Vagina (tissue), 2 donors: ENCODE measurements around the gene EPAS1. TPM values are rescaled to one million over a fixed set of nuclear protein-coding genes. Genes with fewer than 3 reads are reported as not detected.

ENCODE experiments used
- DNase-seq, 2 donors: peaks; one replicate each; pipeline ENCODE4 v3.0.0-alpha.2; 2017; ENCODE audit errors: extremely low spot score in 2 of 2
- H3K27ac ChIP-seq: fragments of 200-600 bp; sonication (generic); one replicate; pipeline ENCODE4 v1.5.1; 2019
- H3K27me3 ChIP-seq: fragments of 200-600 bp; sonication (generic); one replicate; pipeline ENCODE4 v1.5.1; 2019
- H3K36me3 ChIP-seq, 2 donors: fragments of 200-600 bp; sonication (generic); one replicate each; pipeline ENCODE4 v1.5.1; 2017 to 2019
- H3K4me1 ChIP-seq: fragments of 200-600 bp; sonication (generic); one replicate; pipeline ENCODE4 v1.5.1; 2019
- H3K4me3 ChIP-seq, 2 donors: fragments of 200-600 bp; sonication (generic); 1 replicate in 1 of 2; 2 replicates in 1 of 2; pipeline ENCODE4 v1.5.1; 2016 to 2019
- H3K9me3 ChIP-seq: fragments of 200-600 bp; sonication (generic); one replicate; pipeline ENCODE4 v1.5.1; 2019
- CTCF ChIP-seq, 3 experiments: fragments of 450-650 bp in 2 of 3; fragments of 200-600 bp in 1 of 3; sonication (generic) in 1 of 3; IDR thresholded peaks; one replicate each; pipeline ENCODE4 v1.5.1; 2017 to 2019; ENCODE audit warnings: antibody characterized with exemption in 3 of 3, mild to moderate bottlenecking in 2 of 3, moderate library complexity in 2 of 3
- POLR2A ChIP-seq, 2 donors: fragments of 450-650 bp; IDR thresholded peaks; one replicate each; pipeline ENCODE4 v1.6.1; 2017; ENCODE audit warnings: antibody characterized with exemption in 2 of 2, mild to moderate bottlenecking in 2 of 2, moderate library complexity in 2 of 2
- POLR2AphosphoS5 ChIP-seq, 2 donors: sonication (generic); formaldehyde crosslinking; IDR thresholded peaks; one replicate each; pipeline ENCODE4 v1.9.0; 2017; ENCODE audit warnings: antibody characterized with exemption in 2 of 2, mild to moderate bottlenecking in 2 of 2, low read depth in 1 of 2; ENCODE audit not compliant: insufficient read depth in 1 of 2
- intact Hi-C: fragments of 100-400 bp; cut with DNase I; formaldehyde crosslinking; loops from one replicate; pipeline ENCODE4 v1.15.1; 2023
- total RNA-seq: library from RNA; depleted of rRNA; stranded (reverse); fragments of >200 nt; gene quantifications from one replicate; pipeline ENCODE4 v1.2.3, GENCODE V29; 2016

Gene EPAS1
- total RNA-seq, 1 donor from 2014 or later = 222 TPM

DNA sequence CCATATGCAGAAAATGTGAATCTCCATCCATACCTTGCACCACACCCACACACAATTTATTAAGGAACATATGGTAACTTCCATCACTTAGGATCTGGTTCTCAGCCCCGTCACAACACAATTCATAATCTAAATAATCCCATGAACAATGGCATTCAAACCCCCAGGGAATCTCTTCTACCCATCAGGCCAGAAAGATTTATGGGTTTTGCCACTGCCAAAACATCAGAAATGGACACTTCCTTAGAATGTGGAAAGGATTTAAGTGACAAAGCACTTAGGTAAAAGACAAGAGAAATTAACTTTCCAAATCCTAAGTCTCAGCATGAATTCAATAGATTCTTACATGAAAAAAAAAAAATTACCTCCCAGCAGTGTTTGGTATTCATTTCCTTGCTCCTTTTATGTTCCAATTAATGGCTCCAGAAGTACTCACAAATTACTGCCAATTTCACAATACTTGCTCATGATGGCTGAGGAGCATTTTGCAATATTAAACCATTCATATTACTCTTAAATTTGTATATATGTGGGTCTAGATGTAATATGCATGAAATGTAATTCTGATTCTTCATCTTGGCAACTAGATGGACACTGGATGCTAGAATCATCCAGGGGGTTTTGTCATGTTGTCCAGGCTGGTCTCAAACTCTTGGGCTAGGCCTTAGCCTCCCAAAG, 125.6 kb downstream of the EPAS1 start:
- DNase-seq = no peak
- Histone ChIP-seq H3K27ac (no peak overlapping the region), H3K4me3 (no peak overlapping the region), H3K27me3 (no peaks in the 10 kb centered on the region), H3K36me3 (no peaks in the 10 kb centered on the region), H3K9me3 (no peaks in the 10 kb centered on the region), H3K4me1 (no peaks in the 10 kb centered on the region)
- TF ChIP-seq POLR2A (IDR thresholded peaks at IDR 0.05) (no peak), POLR2AphosphoS5 (IDR thresholded peaks at IDR 0.05; ENCODE audit: insufficient read depth in 1 of 2, low read depth in 1 of 2) (no peak), CTCF (IDR thresholded peaks at IDR 0.05) (no peak)
- intact Hi-C loops = no loop called here

- TF ChIP-seq POLR2AphosphoS5 (IDR thresholded peaks at IDR 0.05; ENCODE audit: insufficient read depth in 1 of 2, low read depth in 1 of 2) (no peak), POLR2A (IDR thresholded peaks at IDR 0.05) (no peak), CTCF (IDR thresholded peaks at IDR 0.05) (no peak)
- intact Hi-C loops = no loop called here
- no peak for DNase-seq
- no peaks in the 10 kb centered on the region for H3K36me3 ChIP-seq
- no peaks in the 10 kb centered on the region for H3K4me1 ChIP-seq
- H3K27ac ChIP-seq = no peak overlapping the region
- no peaks in the 10 kb centered on the region for H3K27me3 ChIP-seq
- no peak overlapping the region for H3K4me3 ChIP-seq
- no peaks in the 10 kb centered on the region for H3K9me3 ChIP-seq
Observed at GRCh38 chr2:46424937-46425336, 127.7 kb downstream of the EPAS1 start.

DNA sequence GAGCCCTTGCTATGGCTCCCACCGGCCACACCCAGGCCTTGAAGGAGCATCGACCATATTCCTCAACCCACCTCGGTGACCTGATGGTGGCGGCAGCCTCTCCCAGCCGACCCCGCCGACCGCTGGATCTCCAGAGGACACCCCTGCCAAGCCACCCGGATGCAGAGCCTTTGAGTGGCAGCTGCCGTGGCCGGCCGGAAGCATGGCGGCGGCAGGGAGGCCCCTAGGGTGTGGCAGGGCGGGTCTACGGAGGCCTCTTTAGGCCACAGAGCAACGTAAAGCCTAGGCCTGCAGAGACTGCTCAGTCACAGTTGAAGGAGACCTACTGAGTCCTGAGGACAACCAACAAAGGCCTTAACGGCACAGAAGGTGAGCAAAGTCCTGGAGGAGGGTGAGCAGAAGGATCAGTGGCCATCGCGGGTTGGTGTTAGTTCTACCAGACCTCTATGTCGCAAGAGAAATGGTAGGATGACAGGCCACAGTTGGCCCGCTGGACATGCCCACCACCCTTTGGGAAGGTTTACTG, 131.8 kb downstream of the EPAS1 start:
- Histone ChIP-seq H3K27me3 (no peaks in the 10 kb centered on the region), H3K4me1 (no peaks in the 10 kb centered on the region), H3K36me3 (no peaks in the 10 kb centered on the region), H3K27ac (no peak overlapping the region), H3K9me3 (no peaks in the 10 kb centered on the region), H3K4me3 (no peak overlapping the region)
- DNase-seq = no peak
- intact Hi-C loops = no loop called here
- TF ChIP-seq CTCF (IDR thresholded peaks at IDR 0.05) (no peak), POLR2AphosphoS5 (IDR thresholded peaks at IDR 0.05; ENCODE audit: insufficient read depth in 1 of 2, low read depth in 1 of 2) (no peak), POLR2A (IDR thresholded peaks at IDR 0.05) (no peak)

GRCh38 chr2:46430413-46430812, 133.2 kb downstream of the EPAS1 start:
- H3K4me1 ChIP-seq = peaks cover 6% of the 10 kb centered on the region
- intact Hi-C loops = no loop called here
- H3K4me3 ChIP-seq = no peak overlapping the region
- TF ChIP-seq POLR2A (IDR thresholded peaks at IDR 0.05) (no peak), POLR2AphosphoS5 (IDR thresholded peaks at IDR 0.05; ENCODE audit: insufficient read depth in 1 of 2, low read depth in 1 of 2) (no peak)
- H3K27ac ChIP-seq = no peak overlapping the region
- no peaks in the 10 kb centered on the region for H3K27me3 ChIP-seq
- no peaks in the 10 kb centered on the region for H3K36me3 ChIP-seq
- H3K9me3 ChIP-seq = no peaks in the 10 kb centered on the region
- no peak for DNase-seq

DNA sequence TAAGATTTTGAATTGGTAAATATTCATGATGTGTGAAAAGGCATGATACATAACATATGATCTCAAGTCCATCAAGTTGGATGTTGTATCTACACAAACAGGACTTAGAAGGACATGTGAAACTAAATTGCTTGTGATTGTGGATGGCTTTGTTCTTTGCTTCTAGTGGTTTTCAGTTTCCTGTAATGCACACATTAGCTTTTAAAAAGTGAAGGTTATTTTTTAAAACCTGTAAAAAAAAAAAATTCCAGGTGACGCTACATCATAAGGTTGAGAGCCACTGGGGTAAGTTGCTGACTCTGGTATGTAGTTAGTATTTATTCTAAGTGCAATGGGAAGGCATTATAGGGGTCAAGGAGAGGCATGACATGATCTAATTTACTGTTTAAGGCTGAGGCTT, 133.8 kb downstream of the EPAS1 start:
- intact Hi-C loops = no loop called here
- DNase-seq = no peak
- Histone ChIP-seq H3K36me3 (no peaks in the 10 kb centered on the region), H3K4me1 (peaks cover 6% of the 10 kb centered on the region), H3K9me3 (no peaks in the 10 kb centered on the region), H3K4me3 (no peak overlapping the region), H3K27ac (no peak overlapping the region), H3K27me3 (no peaks in the 10 kb centered on the region)
- TF ChIP-seq CTCF (IDR thresholded peaks at IDR 0.05) (no peak), POLR2AphosphoS5 (IDR thresholded peaks at IDR 0.05; ENCODE audit: insufficient read depth in 1 of 2, low read depth in 1 of 2) (no peak), POLR2A (IDR thresholded peaks at IDR 0.05) (no peak)
